HG03565 (cell line): ENCODE results near the gene MSH3.
"Not testable (repeated sequence)": the region's sequence is repeated elsewhere in the genome, so short reads cannot be mapped to it uniquely, and the experiment has no call there.

Source experiments
- ATAC-seq: cut with Tn5 transposase; IDR thresholded peaks from one replicate; pipeline ENCODE4 v1.9.1; 2021; ENCODE audit warnings: mild to moderate bottlenecking, moderate library complexity; ENCODE audit not compliant: unreplicated experiment

Gene MSH3

DNA sequence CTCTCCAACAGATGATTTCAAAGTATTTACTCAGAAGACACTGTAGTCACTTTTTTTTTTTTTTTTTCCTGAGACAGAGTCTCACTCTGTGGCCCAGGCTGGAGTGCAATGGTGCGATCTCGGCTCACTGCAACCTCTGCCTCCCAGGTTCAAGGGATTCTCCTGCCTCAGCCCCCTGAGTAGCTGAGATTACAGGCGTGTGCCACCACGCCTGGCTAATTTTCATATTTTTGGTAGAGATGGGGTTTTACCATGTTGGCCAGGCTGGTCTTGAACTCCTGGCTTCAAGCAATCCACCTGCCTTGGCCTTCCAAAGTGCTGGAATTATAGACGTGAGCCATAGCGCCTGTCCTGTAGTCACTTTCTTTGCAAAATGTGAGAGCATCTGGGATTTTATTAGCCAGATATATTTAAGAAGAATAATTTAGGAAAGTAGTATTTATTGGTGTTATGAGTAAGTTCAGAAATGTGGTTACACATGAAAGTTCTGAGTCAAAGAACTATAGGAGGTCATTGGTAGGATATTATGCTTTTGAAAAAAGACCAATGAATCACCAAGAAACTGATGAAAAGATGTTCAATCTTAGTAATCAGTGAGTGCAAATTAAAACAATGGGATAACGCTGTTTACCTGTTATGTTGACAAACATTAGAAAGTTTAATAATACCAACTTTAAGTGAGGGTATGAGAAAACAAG, 135.0 kb downstream of the MSH3 start:
- ATAC-seq: not testable (repeated sequence)

- no peak for ATAC-seq
These were observed 136.2 kb downstream of the MSH3 start for GRCh38 chr5:80790698-80791097.

GRCh38 chr5:80793354-80793753, 138.9 kb downstream of the MSH3 start:
- ATAC-seq: no peak

DNA sequence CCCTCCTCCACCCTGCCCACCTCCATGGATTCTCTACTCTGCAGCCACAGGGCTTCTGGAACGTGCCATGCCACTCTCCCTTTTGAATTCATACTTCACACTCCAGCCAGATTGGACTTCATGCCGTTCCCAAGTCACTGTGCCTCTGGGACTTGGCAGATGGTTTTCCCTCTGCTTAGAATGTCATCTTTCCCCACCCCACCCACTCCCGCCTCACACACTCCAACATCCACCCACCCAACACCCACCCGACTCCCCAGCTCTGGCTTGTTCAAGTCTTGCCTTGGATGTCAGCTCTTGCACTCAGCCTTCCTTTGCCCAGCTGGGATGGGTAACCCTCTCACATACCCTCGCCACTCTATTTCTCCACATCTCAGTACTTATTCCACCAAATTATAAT, 142.4 kb downstream of the MSH3 start:
- ATAC-seq: no peak

GRCh38 chr5:80797428-80798024, 143.1 kb downstream of the MSH3 start:
- no peak for ATAC-seq

DNA sequence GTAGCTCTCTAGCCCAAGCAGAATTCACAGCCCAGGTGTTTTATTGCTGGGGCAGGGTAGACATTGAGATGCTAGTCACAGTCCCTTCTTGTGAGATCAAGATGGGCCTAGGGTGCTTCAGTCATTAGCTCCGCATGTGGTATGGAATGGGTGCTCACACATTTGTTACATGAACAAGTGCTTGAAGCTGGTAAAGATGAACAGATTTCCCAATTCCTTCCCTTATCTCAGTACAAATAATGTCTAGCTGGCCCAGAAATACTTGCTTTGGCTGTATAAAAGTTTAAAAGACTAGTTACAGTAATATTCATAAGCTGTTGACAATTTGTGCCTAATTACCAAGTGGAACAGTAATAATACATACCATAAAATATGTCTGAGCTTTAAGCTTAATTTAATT, 143.7 kb downstream of the MSH3 start:
- no peak for ATAC-seq

GRCh38 chr5:80798633-80799032, 144.2 kb downstream of the MSH3 start:
- ATAC-seq: no peak

DNA sequence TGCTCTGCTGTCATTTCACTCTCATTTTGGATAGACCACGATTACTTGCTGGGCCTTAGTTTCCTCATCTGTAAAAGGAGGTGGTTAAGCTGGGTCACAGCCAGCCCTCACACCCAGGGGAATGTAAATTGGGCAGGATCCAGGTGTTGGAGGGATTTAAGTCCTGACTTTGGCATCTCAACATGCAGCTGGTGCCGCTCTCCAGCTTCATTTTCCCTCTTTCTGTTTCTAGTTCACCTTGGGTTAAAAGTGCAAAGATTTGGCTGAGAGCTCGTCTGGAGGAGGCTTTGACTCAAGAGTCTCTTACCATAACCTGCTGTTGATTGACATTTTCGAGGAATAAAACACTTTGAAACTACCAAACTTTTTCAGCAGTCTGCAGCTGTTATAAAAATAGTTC, 144.6 kb downstream of the MSH3 start:
- ATAC-seq: no peak

GRCh38 chr5:80799573-80799972, 145.1 kb downstream of the MSH3 start:
- ATAC-seq: no peak

DNA sequence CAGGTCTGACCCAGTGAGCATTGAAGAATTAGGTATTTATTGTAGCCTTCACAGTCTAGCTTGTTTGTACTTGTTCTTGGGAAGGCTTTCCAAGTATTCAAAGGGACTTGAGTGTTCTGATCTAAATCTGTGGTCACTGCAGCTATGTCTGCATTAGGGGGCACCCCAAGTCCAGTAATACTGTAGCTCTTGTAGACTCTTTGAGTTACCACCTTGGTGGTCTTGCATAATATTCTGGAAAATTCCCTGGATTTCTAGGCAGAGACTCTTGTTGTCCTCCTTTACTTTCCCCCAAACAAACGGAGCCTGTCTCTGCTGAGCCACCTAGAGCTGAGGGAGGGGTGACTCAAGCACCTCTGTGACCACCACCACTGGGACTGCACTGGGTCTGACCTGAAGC, 149.9 kb downstream of the MSH3 start:
- no peak for ATAC-seq

DNA sequence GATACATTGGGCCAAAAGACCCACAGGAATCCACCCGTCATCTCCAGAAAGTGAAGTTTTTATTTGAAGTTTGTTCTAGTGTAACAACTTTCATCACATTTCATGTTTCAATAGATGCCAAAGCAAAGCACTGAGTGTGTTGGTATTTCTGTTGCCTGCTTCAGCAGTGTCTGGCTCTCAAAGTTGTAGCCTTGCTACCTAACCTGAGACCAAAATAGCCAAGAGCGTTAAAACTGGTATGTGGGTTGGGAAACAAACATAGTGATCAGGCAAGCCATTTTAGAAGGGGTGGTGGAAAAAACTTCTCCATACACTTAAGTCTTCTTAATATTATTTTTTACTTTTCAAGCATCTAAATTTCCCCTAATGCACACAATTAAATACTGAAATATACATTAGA, 150.6 kb downstream of the MSH3 start:
- ATAC-seq: no peak

DNA sequence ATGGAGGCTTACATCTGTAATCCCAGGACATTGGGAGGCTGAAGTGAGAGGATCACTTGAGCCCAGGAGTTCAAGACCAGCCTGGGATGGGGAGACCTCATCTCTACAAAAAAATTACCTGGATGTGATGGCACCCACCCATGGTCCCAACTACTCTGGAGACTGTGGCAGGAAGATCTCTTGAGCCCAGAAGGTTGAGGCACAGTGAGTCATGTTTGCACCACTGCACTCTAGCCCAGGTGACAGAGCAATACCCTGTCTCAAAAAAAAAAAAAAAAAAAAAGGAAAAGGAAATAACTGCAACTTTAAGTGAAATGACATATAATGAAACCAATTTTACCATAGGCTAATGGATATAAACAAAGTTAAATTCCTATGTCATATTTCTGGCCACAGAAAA, 152.5 kb downstream of the MSH3 start:
- ATAC-seq: no peak

DNA sequence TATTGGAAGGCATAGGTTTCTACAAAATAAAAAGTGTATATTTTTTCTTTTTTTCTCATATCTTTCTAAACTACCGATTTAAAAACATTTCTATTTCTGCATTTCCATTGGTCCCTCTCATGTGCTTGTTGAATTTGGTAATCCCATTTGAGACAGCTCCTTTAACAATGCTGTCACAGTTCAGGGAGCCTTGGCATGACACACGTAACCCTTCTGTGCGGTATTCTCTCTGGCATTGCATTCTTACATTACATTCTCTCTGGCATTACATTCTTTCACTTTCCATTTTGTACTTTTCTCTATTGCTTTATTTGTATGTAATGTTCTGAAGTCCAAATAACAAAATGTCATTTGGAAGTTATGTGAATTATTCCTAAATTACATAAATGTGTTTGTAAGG, 155.0 kb downstream of the MSH3 start:
- no peak for ATAC-seq

- no peak for ATAC-seq
These were observed 156.0 kb downstream of the MSH3 start for GRCh38 chr5:80810425-80810824.

DNA sequence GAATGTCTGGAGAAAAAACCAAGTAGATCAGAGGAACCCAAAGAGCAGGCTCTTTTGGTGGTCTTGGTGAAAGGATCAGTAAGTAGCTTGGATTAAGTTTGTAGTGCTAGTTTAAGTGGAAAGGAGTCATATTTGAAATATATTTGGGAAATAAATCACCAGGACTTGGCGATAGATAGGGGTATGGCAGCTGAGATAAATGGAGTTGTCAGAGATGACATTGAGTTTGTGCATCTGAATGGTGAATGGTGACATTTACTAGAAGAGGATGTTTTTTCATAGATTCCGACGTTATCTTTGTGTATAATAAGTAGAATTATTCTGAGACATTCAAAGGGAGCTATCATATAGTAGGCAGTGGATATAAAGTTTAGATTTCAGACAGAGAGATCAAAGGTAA, 162.1 kb downstream of the MSH3 start:
- ATAC-seq: no peak

GRCh38 chr5:80820685-80821084, 166.2 kb downstream of the MSH3 start:
- no peak for ATAC-seq

GRCh38 chr5:80822640-80823039, 168.2 kb downstream of the MSH3 start:
- no peak for ATAC-seq

- not testable (repeated sequence) for ATAC-seq
These were observed 169.7 kb downstream of the MSH3 start for GRCh38 chr5:80824159-80824558.

GRCh38 chr5:80825786-80826460, 171.5 kb downstream of the MSH3 start:
- ATAC-seq: no peak

- no peak for ATAC-seq
These were observed 180.3 kb downstream of the MSH3 start for GRCh38 chr5:80834710-80835109.

GRCh38 chr5:80835128-80835527, 180.7 kb downstream of the MSH3 start:
- ATAC-seq: no peak

GRCh38 chr5:80837679-80838078, 183.2 kb downstream of the MSH3 start:
- peak; percentile 69 for ATAC-seq
